Stimulated activated CD4-positive, alpha-beta T cell treated with anti-CD3 and anti-CD28 coated beads, Interleukin-4, amount 100 ng/mL, for 4 hours (primary cell): ENCODE data around the gene OR5D13.

Experiments
- DNase-seq, 2 experiments: peaks; one replicate each; pipeline ENCODE4 v3.0.0-alpha.2; 2020

OR5D13 gene

GRCh38 chr11:55773138-55773537, at the start of gene OR5D13:
OR5D13 (plus strand) TSS chr11:55773438; CDS start chr11:55773438, 0 bp downstream.
- DNase-seq, result no peak

- DNase-seq, result no peak
Observed at GRCh38 chr11:55726715-55727324, 46.4 kb upstream of the OR5D13 start.

- DNase-seq, result no peak
Observed at GRCh38 chr11:55732936-55733335, 40.3 kb upstream of the OR5D13 start.

GRCh38 chr11:55791606-55792005, 18.4 kb downstream of the OR5D13 start:
- no peak for DNase-seq

GRCh38 chr11:55793321-55793720, 20.1 kb downstream of the OR5D13 start:
- no peak for DNase-seq

GRCh38 chr11:55795256-55795655, 22.0 kb downstream of the OR5D13 start, which contains the start of gene OR5D14:
OR5D14 (plus strand) TSS chr11:55795556; CDS start chr11:55795556, 0 bp downstream.
- no peak for DNase-seq

GRCh38 chr11:55806248-55806647, 33.0 kb downstream of the OR5D13 start:
- no peak for DNase-seq

- DNase-seq, result no peak
Observed at GRCh38 chr11:55811067-55811466, 37.8 kb downstream of the OR5D13 start, which contains the start of gene OR5L1. OR5L1 (plus strand) TSS chr11:55811367; CDS start chr11:55811467, 100 bp downstream.

GRCh38 chr11:55819330-55819729, 46.1 kb downstream of the OR5D13 start, which contains the start of gene OR5D18:
OR5D18 (plus strand) TSS chr11:55819630; CDS start chr11:55819630, 0 bp downstream.
- no peak for DNase-seq
